Non-pigmented ciliary epithelial cell (primary cell): ENCODE measurements around the gene LRRC49.
"Not testable (repeated sequence)": the region's sequence is repeated elsewhere in the genome, so short reads cannot be mapped to it uniquely, and the experiment has no call there.

ENCODE experiments used
- DNase-seq: peaks from one replicate; pipeline ENCODE4 v3.0.0-alpha.2; 2010; ENCODE audit warnings: low read depth

The LRRC49 gene

DNA sequence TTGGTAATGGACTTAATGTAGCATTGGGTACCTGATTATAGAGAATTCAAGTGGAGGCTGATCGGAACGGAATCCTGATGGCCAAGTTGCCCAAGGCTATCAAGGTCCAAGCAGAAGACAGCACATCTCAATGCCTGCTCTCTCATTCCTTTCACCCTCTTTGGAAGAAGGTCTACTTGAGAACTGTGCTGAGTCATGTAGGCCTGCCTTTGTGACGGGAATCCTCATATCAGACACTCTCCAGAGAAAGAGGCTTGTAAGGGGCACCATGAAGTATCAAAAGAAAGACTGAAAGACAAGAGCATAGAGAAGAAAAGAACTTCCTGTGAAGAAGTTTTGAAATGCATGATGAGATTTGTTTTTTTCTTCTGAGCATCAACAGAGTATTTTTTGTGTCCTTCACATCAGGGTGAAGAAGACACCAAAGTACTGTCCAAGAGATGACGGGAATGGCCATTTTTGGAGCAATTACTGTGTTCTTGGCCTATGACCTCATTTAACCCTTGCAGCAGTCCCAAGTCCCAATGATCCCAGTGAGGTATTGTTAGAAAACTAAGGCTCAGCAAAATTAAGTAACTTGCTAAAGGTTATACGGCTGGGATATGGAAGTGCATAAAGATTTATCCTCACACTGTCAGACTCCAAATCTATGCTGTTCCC is 25.5 kb upstream of the LRRC49 start:
- no peak for DNase-seq

DNA sequence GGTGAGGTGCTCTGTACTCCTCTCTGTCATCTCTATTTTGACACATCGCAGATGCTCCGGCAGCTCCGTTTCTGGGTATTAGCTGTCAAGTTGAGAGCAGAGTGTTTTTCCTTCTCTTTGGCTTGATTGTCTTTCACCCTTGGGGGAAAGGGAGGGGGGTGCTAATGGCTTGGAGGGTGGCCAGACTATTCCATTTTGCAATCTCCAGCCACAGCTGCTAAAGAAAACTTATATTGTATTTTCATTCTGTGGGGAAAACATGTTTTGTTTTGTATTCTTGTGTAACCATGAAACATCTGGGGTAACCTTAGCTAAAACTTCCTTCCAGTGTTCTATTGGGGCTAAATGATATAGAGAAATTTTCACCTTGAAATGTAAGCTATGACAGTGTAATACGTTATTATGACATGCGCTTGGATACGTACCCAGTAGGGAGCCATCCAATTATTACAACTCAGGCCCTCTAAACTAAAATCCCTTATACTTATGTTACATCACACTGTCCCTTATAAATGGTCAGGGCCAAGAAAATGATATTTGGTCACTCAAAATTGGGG is 24.6 kb upstream of the LRRC49 start:
- no peak for DNase-seq

DNA sequence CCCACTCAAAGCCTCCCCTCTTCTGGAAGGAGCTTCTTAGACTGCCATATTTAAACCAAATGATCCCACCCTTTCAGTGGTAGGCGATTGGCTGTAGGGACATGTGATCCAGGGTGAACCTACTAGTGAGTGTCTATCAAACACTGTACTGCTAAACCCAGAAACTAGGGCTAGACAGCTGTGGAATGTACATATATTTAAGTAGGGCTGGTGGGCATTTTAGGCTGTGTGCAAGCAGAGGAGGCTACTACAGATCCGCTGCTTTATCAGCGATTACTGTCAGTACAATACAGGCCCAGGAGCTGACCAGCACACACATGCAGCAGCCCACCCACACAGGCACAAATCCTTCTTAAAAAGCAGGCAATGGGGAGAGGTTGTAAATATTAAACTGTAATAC is 23.3 kb upstream of the LRRC49 start:
- DNase-seq = no peak

DNA sequence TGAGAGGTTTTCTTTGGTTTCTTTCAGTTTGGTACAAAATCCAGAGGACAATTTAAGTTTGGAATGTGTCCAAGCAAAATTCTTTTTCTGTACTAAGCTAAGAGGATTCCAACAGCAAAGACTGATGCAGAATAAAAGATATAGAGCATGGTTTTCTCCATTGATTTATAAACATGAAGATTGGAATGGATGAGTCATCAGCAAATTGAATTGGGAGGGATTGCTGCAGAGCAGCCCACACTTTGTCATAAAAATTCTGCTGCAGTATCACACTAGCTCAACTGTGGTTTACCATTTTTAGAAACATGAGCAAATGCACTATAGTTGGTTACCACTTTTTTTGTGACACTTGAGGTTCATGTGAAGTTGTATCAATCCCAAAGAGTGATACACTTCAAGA is 22.6 kb upstream of the LRRC49 start:
- no peak for DNase-seq

DNA sequence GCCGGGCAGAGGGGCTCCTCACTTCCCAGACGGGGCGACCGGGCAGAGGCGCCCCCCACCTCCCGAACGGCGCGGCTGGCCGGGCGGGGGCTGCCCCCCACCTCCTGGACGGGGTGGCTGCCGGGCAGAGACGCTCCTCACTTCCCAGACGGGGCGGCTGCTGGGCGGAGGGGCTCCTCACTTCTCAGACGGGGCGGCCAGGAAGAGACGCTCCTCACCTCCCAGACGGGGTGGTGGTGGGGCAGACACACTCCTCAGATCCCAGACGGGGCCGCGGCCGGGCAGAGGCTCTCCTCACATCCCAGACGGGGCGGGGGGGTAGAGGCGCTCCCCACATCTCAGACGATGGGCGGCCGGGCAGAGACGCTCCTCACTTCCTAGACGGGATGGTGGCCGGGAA is 21.1 kb upstream of the LRRC49 start:
- not testable (repeated sequence) for DNase-seq

DNA sequence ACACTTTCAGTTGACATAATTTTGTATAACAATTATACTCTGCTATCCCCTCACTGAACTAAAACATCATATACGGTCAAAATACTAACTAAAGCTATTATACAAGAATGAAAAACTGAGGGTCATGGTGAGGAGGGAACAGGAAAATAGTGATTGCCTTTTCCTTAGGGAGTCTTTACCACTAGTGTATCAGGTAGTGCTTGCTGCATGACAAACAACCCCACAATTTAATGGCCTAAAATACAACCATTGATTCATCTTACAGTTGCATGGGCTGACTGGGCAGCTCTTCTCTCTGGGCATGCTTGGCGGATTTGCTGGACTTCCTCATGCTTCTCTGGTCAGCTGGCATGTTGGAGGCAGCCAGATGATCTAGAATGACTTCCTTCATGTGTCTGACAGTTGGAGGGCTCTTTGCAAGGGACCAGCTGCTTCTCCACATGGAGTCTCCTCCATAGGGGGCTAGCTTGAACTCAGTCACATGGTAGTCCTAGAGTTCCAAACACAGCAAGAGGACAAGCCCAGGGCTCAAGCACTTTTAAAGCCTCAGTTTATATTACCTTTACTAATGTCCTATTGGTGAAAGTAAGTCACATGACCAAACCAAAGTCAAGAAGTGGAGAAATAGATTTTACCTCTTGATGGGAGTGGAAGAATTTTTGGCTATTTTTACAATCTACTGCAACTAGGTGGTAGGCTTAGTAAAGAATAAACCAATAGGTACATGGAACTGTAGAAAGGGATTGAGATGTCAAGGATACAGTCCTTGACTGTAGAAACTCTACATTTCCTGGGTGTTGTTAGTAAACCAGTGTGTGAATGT is 19.2 kb upstream of the LRRC49 start:
- DNase-seq = no peak

DNA sequence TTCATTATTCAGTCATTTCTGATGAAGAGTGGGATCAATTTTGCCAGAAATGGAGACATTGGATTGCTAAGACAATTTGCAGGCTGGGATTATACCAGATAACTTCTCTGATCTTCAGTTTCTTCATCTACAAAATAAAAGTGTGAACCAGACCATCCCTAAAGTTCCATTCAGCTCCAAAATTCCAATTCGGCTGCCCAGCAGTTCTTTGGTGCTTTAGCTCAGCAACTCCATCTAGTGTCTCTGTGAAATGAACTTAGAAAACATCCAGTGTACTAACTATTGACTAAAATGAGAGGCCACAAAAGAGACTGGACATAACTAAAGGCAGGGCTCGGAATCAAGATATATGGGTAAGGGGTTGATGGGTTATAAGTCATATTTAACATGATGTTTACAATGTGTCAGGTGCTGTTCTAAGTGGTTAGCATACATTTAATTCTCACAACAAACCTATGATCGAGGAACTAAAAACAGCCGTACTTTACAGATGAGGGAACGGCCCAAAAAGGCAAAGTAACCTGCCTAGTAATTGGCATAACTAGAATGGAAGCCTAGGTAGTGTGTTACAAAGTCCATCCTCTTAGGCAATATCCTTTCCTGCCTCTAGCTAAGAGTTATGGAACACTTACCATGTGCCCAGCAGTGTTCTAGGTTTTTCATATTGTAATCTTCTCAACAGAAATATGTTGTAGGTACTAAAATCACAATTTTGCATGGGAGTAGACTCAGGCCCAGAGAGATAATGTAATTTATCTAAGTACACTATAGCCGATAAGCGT is 17.4 kb upstream of the LRRC49 start:
- DNase-seq = no peak

DNA sequence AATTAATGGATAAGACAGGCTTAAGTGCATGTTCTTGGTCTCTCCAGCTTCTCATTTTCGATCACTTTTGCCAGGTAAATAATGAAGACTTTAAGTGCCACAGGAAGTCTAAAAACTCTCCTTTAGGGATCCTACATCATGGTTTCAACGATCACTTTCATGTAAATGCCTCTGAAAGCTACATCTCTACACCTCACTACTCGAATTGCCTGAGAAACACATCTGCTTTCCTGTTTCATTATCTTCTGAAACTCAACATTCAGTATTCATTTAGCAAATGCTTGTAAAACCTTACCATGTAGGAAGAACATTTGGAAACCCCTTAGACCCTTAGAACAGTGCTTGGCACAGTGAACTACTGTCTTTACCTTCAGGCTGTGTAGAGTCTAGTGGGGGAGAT is 16.6 kb upstream of the LRRC49 start:
- no peak for DNase-seq

DNA sequence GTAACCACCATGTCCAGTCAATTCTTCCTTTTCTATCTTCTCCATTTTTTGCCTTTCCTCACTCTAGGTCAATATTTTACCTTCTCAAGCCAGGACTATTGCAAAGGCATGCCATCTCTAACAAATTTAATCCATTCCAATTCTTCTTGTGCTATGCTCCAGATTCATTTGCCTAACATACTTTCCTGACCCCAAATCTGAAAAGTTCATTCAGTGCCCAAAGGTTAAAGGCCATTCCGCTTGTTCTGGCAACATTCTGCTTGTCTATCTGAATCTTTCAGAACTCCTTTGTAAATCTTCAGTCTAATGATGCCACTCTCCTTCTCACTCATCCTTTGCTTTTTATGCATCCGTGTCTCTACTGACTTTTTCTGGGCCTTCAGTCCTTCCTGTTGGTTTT is 15.9 kb upstream of the LRRC49 start:
- DNase-seq = no peak

DNA sequence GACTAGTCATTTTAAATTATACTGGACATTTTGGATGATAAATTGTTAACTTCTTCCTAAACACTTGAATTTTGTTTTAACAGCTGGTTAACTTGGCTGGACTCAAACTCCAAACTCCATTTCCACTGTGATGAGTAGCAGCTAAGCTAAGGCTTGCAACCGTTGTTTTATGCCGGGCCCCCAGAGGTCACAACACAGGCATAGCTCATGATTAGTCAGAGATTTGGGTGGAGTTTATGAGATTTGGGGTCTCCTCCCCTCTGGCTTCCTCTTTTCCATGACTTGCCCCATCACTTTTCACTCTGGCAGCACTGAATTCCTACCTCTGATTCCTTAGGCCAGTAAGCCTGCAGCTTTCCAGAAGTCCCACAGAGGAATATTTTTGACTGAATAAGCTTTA is 13.2 kb upstream of the LRRC49 start:
- DNase-seq = no peak

DNA sequence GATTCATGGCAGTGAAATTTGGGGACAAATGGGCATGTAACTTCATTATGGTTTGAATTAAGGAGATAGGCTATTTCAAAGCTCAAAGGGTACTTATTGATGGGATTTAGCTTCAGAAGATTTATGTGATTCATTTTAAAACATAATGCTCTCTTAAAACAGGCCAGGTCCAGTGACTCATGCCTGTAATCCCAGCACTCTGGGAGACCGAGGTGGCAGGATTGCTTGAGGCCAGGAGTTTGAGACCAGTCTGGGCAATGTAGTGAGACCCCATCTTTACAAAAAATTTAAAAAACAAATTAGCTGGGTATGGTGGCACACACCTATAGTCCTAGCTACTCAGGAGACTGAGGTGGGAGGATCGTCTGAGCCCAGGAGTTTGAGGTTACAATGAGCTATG is 11.8 kb upstream of the LRRC49 start:
- DNase-seq = no peak

DNA sequence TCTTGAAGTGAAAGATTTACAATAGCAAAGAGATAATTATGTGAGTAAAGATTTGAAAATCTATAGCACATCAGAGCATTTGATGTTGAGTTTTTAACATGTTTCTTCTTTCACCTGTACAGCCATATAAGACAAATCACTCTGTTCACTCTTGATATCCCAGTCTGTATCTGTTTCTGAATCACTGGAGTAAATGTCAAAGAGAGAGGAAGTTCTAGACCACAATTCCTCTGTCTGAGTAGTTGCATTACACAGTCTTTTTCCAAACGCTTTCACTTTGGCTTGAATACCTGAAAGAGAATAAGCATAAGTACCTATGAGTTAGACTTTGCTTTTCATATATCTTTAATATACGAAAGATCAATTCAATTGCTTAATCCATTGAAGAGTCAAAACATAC is 10.3 kb upstream of the LRRC49 start:
- no peak for DNase-seq

DNA sequence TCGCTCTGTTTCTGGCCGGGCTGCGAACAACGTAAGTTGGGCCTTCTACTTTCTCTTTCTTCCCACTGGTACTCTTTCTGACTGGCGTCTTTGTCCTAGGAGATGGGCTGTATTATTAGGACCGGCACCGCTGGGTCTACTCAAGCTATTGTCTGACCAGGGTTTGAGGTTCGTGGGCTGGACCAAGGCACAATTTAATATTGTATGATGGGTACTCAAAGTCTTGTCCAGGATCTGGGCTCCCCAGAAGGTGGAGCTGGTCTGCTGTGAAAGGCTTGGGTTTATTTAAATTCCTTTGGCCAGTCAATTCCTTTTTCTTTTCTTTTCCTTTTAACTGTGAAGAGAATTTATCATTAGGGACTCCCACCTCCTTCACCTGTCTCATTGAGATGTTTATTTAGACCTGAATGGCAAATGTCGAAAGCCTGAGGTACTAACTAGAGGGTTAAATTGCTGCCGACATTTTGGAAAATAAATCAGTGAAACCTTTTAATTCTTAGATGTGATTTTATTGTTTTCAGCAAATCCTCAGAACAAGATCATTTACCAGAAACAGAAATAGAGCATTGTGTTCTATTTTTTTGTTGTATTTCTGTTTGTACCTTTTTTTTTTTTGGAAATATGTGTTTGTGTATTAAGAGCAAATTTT is 410 bp downstream of the LRRC49 start:
- no peak for DNase-seq

DNA sequence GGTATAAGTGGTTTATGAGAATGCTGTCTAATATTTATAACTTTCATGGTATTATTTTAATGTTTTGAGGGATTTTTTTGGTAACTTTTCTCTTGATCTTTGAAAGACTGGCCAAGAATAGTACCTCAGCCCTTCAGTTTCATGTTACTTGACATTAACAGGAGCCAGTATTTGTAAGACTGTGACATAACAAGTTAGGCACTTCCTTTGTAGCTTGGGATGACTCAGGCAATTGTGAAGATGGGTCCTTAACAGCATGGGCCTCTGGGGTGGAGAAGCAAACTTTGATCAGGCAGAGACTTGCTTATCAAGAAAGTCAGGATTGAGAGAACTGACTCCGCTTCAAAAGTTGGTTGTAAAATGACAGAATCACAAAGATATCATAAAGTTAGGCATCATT is 9.5 kb downstream of the LRRC49 start:
- peak; percentile 82 for DNase-seq

DNA sequence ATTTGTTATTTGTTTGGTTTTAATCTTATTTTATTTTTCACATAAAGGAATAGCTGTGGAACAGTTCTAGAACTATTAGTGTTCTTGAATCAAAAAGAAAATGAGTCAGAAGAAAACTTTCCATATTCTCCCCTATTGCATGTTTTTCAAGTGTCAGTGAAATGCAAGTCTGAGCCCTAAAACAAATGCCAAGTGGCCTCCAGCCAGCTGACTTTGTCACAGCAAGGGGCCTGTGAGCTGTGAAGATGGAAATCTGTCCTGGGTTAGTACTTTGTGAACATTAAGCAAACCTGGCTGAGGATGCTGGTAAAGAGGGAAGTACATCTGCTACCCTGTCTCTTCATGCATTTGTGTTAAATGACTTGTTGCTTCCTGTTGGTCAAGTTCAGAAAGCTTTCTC is 14.2 kb downstream of the LRRC49 start:
- no peak for DNase-seq

DNA sequence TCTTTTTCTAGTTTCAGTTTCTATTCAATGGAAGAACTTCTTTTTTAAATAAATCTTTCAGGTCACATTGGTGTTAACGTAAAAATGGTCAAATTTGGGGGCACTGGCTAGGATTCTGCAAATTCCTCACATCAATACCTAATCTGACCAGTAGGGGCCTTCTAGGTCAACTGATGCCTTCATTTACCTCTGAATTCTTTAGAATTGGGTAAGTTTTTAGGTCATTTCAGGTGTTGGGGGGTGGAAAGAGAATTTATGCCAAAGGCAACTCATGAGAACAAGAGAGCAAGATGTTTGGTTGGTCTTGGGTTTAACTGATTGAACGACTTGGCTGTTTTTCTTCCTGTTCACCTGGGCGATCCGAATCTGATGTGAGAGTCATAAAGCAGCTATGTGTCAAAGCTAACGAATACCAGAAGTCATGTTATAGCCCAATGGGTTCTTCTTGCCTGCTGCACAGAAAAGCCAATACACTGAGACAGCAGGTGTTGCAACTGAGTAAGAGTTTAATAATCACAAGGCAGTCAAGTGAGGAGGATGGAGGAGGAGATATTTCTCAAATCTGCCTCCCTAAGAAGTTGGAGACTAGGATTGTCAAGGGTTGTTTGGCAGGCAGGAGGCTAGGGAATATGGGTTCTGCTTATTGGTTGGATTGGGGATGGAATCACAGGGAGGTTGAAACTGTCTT is 15.3 kb downstream of the LRRC49 start:
- DNase-seq = no peak

DNA sequence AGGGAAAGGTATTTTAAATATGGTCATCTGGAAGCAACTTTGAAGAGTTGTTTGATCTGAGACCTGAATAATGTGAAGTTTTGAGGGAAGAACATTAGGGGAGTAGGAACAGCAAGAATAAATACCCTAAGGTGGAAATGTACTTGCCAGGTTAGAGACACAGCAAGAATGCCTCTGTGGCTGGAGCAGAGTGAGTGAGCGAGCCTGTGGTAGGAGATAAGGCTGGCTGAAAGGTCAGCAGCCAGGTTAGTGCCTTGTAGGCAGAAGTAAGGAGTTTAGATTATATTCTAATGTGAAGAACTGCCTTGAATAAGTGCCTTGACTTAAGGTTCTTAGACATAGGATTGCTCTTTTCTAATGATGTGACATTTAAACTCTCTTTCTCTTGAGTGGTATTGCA is 18.3 kb downstream of the LRRC49 start:
- DNase-seq = no peak

DNA sequence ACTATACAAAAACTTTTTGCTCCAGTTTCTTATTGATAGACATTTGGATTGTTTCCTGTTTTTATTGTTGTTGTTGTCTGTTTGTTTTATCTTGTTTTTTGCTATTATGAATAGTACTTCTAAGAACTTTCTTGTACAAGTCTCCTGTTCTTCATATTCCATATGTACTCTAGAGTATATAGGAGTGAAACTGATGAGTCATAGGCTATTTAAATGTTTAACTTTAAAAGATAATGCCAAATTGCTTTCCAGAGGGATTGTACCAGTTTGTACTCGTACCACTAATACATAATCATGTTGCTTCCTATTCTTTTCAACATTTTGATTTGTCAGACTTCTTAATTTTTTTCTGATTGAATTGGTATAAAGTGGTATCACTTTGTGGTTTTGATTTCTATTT is 19.6 kb downstream of the LRRC49 start:
- DNase-seq = no peak

DNA sequence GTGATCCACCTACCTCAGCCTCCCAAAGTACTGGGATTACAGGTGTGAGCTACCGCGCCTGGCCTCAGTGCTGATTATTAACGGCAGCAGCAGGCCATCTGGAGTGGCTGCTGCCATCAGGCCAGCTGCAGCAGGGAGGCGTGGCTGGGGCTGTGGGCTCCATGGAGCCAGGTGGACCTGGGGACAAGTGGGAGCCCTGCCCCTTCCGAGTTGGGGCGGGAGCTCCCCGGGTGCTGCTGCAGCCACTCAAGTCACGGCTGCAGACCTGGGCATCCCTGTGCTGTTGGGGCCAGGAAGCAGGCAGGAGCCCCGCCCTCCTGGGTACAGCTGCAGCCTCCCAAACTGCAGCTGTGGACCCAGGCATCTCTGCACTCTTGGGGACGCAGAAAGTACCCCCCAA is 23.9 kb downstream of the LRRC49 start:
- DNase-seq = no peak

DNA sequence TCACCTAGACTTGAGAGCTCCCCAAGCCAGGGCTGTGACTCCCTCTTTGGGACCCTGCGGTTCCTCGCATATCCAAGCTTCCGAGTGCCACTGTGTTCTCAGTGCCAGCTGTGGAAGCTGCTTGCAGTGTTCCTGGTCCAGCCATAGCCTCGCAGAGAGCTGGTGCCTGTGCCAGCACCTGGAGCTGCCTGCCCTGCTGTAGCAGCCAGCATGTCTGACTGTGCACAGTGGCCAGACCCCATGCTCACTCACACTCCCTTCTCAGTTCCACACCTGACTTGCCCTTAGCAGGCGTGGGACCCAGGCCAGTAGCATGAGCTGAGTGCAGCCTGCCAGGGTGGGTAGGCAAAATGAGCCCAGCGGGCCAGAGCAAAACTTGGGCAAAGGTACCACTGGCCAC is 25.3 kb downstream of the LRRC49 start:
- no peak for DNase-seq

DNA sequence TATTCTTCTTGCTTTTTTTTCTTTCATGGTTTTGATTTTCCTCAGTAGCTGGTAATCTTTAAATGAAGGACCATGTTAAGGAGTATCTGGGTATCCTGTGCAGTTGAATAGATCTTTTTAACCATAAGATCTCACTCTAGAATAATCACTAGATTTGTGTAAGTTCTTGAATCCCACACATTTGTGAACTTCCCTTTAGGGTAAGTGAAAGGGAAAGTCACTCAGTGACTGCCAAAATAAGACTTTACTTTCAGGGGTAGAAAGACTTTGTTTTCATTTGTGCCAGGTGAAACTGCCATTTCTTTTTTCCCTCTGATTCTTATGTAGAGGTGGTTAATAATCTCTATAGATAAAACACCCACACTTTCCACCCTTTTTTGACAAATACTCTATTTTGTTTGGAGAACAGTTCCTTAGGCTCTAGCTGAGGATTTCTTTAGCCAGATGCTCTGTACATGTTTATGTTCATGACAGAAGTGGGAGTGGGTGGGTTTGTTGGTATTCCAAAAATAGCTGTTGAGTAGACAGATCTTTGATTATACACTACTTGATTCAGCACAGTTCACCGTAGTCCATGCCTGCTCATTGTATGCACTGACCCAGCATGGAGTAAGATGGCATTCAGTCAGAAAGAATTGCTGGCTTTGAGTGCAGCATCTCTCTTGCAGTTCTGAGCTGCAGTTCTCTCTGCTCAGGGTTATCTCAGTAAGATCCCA is 28.5 kb downstream of the LRRC49 start:
- no peak for DNase-seq
